HepG2 (cell line): ENCODE data around the gene SNN. TPM values are rescaled to one million over a fixed set of nuclear protein-coding genes. Genes with fewer than 3 reads are reported as not detected.

Source experiments
- AGO2 ChIP-seq: fragments of 200-400 bp; formaldehyde crosslinking; optimal IDR thresholded peaks from 2 replicates; pipeline ENCODE3; 2017; ENCODE audit warnings: mild to moderate bottlenecking, low read depth, low read length, moderate library complexity
- FOXM1 ChIP-seq: sonication (generic); formaldehyde crosslinking; IDR thresholded peaks from 2 replicates; pipeline ENCODE4 v1.5.0; 2020; ENCODE audit warnings: missing genetic modification reagents
- GLI4 ChIP-seq: sonication (generic); formaldehyde crosslinking; IDR thresholded peaks from 2 replicates; pipeline ENCODE4 v1.5.1; 2020; ENCODE audit warnings: missing genetic modification reagents, mild to moderate bottlenecking, moderate library complexity, borderline replicate concordance
- HHEX ChIP-seq: IDR thresholded peaks from 2 replicates; pipeline ENCODE4 v1.6.1; 2016; ENCODE audit warnings: control low read depth
- ISL2 ChIP-seq: sonication (generic); formaldehyde crosslinking; IDR thresholded peaks from 2 replicates; pipeline ENCODE4 v1.5.0; 2020; ENCODE audit warnings: missing genetic modification reagents
- KDM3A ChIP-seq: IDR thresholded peaks from 2 replicates; pipeline ENCODE4 v1.6.1; 2018; ENCODE audit warnings: low read depth, missing compliant biosample characterization
- MED8 ChIP-seq: sonication (generic); formaldehyde crosslinking; IDR thresholded peaks from 2 replicates; pipeline ENCODE4 v1.8.1; 2023; ENCODE audit warnings: mild to moderate bottlenecking, missing genetic modification reagents; ENCODE audit not compliant: insufficient replicate concordance
- NR2F2 ChIP-seq: IDR thresholded peaks from 2 replicates; pipeline ENCODE4 v1.6.1; 2012; ENCODE audit warnings: low read depth, inconsistent platforms, borderline replicate concordance
- SPEN ChIP-seq: sonication (generic); formaldehyde crosslinking; IDR thresholded peaks from 2 replicates; pipeline ENCODE4 v1.5.1; 2020; ENCODE audit warnings: low read depth, mild to moderate bottlenecking, missing genetic modification reagents
- TCF7 ChIP-seq: sonication (generic); IDR thresholded peaks from 2 replicates; pipeline ENCODE4 v1.6.1; 2016; ENCODE audit warnings: antibody characterized with exemption, low read depth
- U2AF1 ChIP-seq: fragments of 200-400 bp; formaldehyde crosslinking; optimal IDR thresholded peaks from 2 replicates; pipeline ENCODE3; 2017; ENCODE audit warnings: mild to moderate bottlenecking, low read depth, low read length
- ZNF501 ChIP-seq: sonication (generic); formaldehyde crosslinking; IDR thresholded peaks from 2 replicates; pipeline ENCODE4 v1.5.1; 2020; ENCODE audit warnings: mild to moderate bottlenecking, moderate library complexity, missing genetic modification reagents
- ZNF557 ChIP-seq: sonication (generic); formaldehyde crosslinking; IDR thresholded peaks from 2 replicates; pipeline ENCODE4 v1.4.0; 2020; ENCODE audit warnings: missing genetic modification reagents
- ZNF562 ChIP-seq: sonication (generic); formaldehyde crosslinking; IDR thresholded peaks from 2 replicates; pipeline ENCODE4 v1.8.0; 2022; ENCODE audit warnings: missing genetic modification reagents, borderline replicate concordance
- ZNF564 ChIP-seq: sonication (generic); formaldehyde crosslinking; IDR thresholded peaks from 2 replicates; pipeline ENCODE4 v1.8.1; 2023; ENCODE audit warnings: mild to moderate bottlenecking, missing genetic modification reagents
- ZNF7 ChIP-seq: IDR thresholded peaks from 2 replicates; pipeline ENCODE4 v1.6.1; 2016; ENCODE audit warnings: missing biosample characterization, missing genetic modification reagents
- polyA plus RNA-seq, 8 experiments: library from polyadenylated mRNA; depleted of rRNA in 3 of 8; stranded (reverse) in 7 of 8; unstranded in 1 of 8; fragments of >200 nt; fragmentation: Illumina TruSeq in 4 of 8; extraction: Trizol in 4 of 8; gene quantifications; 2 replicates each; pipeline versions ENCODE4 v1.2.1 to v1.2.3, GENCODE V29; 2011 to 2016; ENCODE audit warnings: low read depth in 4 of 8, missing spikeins in 1 of 8, mixed read lengths in 1 of 8; ENCODE audit not compliant: insufficient read depth in 1 of 8
- total RNA-seq, 5 experiments: library from RNA; depleted of rRNA; stranded (reverse); fragments of >200 nt; fragmentation: Illumina TruSeq; extraction: Trizol; gene quantifications; 2 replicates each; pipeline ENCODE4 v1.2.3, GENCODE V29; 2016; ENCODE audit warnings: low read depth in 1 of 5
- TF ChIP-seq, protein P1 (sequence below): IDR thresholded peaks from 2 replicates; pipeline ENCODE4 v1.6.1; 2018; ENCODE audit warnings: missing genetic modification reagents
- TF ChIP-seq, protein P2 (sequence below): sonication (generic); formaldehyde crosslinking; IDR thresholded peaks from 2 replicates; pipeline ENCODE4 v1.8.0; 2022; ENCODE audit warnings: mild to moderate bottlenecking, missing genetic modification reagents, borderline replicate concordance
- TF ChIP-seq, protein P3 (sequence below): sonication (generic); formaldehyde crosslinking; IDR thresholded peaks from 2 replicates; pipeline ENCODE4 v1.4.0; 2020; ENCODE audit warnings: missing genetic modification reagents
- TF ChIP-seq, protein P4 (sequence below): sonication (generic); formaldehyde crosslinking; IDR thresholded peaks from 2 replicates; pipeline ENCODE4 v1.9.0; 2021; ENCODE audit warnings: mild to moderate bottlenecking, missing genetic modification reagents

Gene SNN
- total and polyA plus RNA-seq, 2 of the 13 experiments (the other 11 are each of a cell fraction or from before 2014, with no cell fraction given), result 5.2 to 8.4 TPM

DNA sequence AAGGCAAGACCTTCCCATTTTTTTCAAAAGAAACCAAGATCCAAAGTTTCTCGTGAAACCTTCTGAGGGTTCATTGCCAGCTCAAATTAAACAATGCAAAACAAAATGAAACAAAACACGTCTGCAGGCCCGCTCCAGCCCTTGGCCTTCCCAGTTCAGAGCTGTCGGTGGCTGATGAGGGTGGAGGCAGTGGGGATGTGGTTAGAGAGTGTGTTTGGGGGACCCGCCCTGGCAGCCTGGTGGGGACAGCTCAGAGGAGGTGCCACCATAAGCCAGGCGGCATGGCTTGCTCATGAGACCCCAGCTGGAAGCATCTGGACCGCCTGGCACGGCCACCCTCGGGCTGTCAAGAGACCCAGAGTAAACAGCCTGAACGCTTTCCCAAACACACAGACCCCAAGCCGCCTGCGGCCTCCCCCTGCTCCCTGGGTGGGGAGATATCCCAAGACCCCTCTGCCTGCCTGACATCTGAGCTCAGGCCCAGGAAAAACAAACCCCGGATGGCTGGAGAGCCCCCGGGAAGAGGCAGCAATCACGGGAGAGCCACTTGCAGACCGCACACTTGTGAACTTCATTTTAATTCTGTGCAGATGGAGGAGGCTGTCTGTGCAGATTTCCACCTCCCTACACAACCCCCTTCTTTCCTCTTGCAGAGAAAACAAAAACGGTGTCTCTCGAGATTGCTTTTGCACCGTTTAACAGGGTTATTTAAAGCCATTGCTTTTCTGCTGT lies 46.2 kb upstream of the SNN start (continued):
- TF ChIP-seq U2AF1 (no peak), ZNF501 (CRISPR knock-in tag) (peak; percentile 31; the same call in 1 of the 2 replicates), TCF7 (no peak), AGO2 (no peak), NR2F2 (no peak), ISL2 (CRISPR knock-in tag) (no peak), KDM3A (no peak), GLI4 (CRISPR knock-in tag) (no peak), HHEX (no peak), ZNF562 (CRISPR knock-in tag) (no peak), ZNF564 (CRISPR knock-in tag) (no peak), SPEN (CRISPR knock-in tag) (no peak), MED8 (CRISPR knock-in tag) (no peak), ZNF7 (CRISPR knock-in tag) (no peak), ZNF557 (no peak), FOXM1 (CRISPR knock-in tag) (no peak)
- TF ChIP-seq, protein P1, sequence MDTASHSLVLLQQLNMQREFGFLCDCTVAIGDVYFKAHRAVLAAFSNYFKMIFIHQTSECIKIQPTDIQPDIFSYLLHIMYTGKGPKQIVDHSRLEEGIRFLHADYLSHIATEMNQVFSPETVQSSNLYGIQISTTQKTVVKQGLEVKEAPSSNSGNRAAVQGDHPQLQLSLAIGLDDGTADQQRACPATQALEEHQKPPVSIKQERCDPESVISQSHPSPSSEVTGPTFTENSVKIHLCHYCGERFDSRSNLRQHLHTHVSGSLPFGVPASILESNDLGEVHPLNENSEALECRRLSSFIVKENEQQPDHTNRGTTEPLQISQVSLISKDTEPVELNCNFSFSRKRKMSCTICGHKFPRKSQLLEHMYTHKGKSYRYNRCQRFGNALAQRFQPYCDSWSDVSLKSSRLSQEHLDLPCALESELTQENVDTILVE (CRISPR knock-in tag), result no peak
- TF ChIP-seq, protein P2, sequence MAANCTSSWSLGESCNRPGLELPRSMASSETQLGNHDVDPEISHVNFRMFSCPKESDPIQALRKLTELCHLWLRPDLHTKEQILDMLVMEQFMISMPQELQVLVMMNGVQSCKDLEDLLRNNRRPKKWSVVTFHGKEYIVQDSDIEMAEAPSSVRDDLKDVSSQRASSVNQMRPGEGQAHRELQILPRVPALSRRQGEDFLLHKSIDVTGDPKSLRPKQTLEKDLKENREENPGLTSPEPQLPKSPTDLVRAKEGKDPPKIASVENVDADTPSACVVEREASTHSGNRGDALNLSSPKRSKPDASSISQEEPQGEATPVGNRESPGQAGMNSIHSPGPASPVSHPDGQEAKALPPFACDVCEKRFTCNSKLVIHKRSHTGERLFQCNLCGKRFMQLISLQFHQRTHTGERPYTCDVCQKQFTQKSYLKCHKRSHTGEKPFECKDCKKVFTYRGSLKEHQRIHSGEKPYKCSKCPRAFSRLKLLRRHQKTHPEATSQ (CRISPR knock-in tag), result no peak
- TF ChIP-seq, protein P3, sequence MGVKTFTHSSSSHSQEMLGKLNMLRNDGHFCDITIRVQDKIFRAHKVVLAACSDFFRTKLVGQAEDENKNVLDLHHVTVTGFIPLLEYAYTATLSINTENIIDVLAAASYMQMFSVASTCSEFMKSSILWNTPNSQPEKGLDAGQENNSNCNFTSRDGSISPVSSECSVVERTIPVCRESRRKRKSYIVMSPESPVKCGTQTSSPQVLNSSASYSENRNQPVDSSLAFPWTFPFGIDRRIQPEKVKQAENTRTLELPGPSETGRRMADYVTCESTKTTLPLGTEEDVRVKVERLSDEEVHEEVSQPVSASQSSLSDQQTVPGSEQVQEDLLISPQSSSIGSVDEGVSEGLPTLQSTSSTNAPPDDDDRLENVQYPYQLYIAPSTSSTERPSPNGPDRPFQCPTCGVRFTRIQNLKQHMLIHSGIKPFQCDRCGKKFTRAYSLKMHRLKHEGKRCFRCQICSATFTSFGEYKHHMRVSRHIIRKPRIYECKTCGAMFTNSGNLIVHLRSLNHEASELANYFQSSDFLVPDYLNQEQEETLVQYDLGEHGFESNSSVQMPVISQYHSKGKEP (CRISPR knock-in tag), result no peak
- TF ChIP-seq, protein P4, sequence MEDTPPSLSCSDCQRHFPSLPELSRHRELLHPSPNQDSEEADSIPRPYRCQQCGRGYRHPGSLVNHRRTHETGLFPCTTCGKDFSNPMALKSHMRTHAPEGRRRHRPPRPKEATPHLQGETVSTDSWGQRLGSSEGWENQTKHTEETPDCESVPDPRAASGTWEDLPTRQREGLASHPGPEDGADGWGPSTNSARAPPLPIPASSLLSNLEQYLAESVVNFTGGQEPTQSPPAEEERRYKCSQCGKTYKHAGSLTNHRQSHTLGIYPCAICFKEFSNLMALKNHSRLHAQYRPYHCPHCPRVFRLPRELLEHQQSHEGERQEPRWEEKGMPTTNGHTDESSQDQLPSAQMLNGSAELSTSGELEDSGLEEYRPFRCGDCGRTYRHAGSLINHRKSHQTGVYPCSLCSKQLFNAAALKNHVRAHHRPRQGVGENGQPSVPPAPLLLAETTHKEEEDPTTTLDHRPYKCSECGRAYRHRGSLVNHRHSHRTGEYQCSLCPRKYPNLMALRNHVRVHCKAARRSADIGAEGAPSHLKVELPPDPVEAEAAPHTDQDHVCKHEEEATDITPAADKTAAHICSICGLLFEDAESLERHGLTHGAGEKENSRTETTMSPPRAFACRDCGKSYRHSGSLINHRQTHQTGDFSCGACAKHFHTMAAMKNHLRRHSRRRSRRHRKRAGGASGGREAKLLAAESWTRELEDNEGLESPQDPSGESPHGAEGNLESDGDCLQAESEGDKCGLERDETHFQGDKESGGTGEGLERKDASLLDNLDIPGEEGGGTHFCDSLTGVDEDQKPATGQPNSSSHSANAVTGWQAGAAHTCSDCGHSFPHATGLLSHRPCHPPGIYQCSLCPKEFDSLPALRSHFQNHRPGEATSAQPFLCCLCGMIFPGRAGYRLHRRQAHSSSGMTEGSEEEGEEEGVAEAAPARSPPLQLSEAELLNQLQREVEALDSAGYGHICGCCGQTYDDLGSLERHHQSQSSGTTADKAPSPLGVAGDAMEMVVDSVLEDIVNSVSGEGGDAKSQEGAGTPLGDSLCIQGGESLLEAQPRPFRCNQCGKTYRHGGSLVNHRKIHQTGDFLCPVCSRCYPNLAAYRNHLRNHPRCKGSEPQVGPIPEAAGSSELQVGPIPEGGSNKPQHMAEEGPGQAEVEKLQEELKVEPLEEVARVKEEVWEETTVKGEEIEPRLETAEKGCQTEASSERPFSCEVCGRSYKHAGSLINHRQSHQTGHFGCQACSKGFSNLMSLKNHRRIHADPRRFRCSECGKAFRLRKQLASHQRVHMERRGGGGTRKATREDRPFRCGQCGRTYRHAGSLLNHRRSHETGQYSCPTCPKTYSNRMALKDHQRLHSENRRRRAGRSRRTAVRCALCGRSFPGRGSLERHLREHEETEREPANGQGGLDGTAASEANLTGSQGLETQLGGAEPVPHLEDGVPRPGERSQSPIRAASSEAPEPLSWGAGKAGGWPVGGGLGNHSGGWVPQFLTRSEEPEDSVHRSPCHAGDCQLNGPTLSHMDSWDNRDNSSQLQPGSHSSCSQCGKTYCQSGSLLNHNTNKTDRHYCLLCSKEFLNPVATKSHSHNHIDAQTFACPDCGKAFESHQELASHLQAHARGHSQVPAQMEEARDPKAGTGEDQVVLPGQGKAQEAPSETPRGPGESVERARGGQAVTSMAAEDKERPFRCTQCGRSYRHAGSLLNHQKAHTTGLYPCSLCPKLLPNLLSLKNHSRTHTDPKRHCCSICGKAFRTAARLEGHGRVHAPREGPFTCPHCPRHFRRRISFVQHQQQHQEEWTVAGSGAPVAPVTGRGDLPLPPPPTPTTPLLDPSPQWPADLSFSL (CRISPR knock-in tag), result 0 out of 2 replicates have a peak, but pooled peaks have one; percentile 34
